Endothelial cell of umbilical vein (primary cell): ENCODE results near the gene GKN2. TPM values are rescaled to one million over a fixed set of nuclear protein-coding genes. Genes with fewer than 3 reads are reported as not detected.

ENCODE experiments used
- BruUV-seq: library from RNA; stranded (reverse); fragments of 400-500 nt; replicated peaks from 2 replicates; lab custom pipeline; 2021; lab: Mats Ljungman, UMichigan
- CTCF ChIA-PET: fragments of 300-600, 350-600 bp; sonication (Branson Sonifier 250); formaldehyde crosslinking; loops from one replicate; lab custom pipeline; 2021; ENCODE audit warnings: antibody characterized with exemption, inconsistent platforms; lab: Charles Lee
- POLR2A ChIA-PET: fragments of 300-600, 350-600 bp; sonication (Branson Sonifier 250); formaldehyde crosslinking; loops from one replicate; lab custom pipeline; 2021; ENCODE audit warnings: antibody characterized with exemption, inconsistent platforms; lab: Charles Lee
- DNase-seq: peaks from one replicate; pipeline ENCODE4 v3.0.0-alpha.2; 2011; ENCODE audit warnings: low read depth, low spot score
- FAIRE-seq: peaks from 2 replicates; lab custom pipeline; 2011; peaks lifted over from hg19 to GRCh38; lab: Jason Lieb, UNC
- H2AFZ ChIP-seq: 2 replicates; pipeline ENCODE4 v1.6.0; 2012; ENCODE audit warnings: low read depth, low read length, control low read depth, inconsistent platforms
- H3K27ac ChIP-seq: 2 replicates; pipeline ENCODE4 v1.5.1; 2011; ENCODE audit warnings: low read depth, mild to moderate bottlenecking, control low read depth, low read length, moderate library complexity; ENCODE audit not compliant: insufficient read depth
- H3K27me3 ChIP-seq, 2 experiments: 2 replicates each; pipeline versions ENCODE4 v1.6.0 to v1.6.1; 2011; ENCODE audit warnings: low read length in 2 of 2, mixed read lengths in 1 of 2; ENCODE audit not compliant: control insufficient read depth in 2 of 2, insufficient read depth in 2 of 2
- H3K36me3 ChIP-seq, 2 experiments: 2 replicates in 1 of 2; 3 replicates in 1 of 2; pipeline ENCODE4 v1.5.1; 2011; ENCODE audit warnings: low read length in 2 of 2, mild to moderate bottlenecking in 1 of 2, moderate library complexity in 1 of 2; ENCODE audit not compliant: control insufficient read depth in 2 of 2, insufficient read depth in 2 of 2; ENCODE audit errors: extremely low read depth in 1 of 2
- H3K4me1 ChIP-seq: 3 replicates; pipeline ENCODE4 v1.5.1; 2011; ENCODE audit warnings: mild to moderate bottlenecking, low read length; ENCODE audit not compliant: control insufficient read depth, insufficient read depth; ENCODE audit errors: extremely low read depth
- H3K4me2 ChIP-seq: 2 replicates; pipeline ENCODE4 v1.6.1; 2011; ENCODE audit warnings: low read length, control low read depth, mixed read lengths; ENCODE audit not compliant: insufficient read depth
- H3K4me3 ChIP-seq, 3 experiments: fragments of 200-600 bp in 1 of 3; sonication (generic), shearing (Covaris generic) in 1 of 3; replicated peaks in 1 of 3; 2 replicates each; pipeline ENCODE4 v1.5.1; 2011 to 2016; ENCODE audit warnings: control low read depth in 3 of 3, low read length in 3 of 3, mild to moderate bottlenecking in 2 of 3, inconsistent platforms in 1 of 3, low read depth in 1 of 3, moderate library complexity in 1 of 3; ENCODE audit not compliant: insufficient read depth in 1 of 3
- H3K79me2 ChIP-seq: 2 replicates; pipeline ENCODE4 v1.6.0; 2012; ENCODE audit warnings: low read length, inconsistent platforms; ENCODE audit not compliant: control insufficient read depth, insufficient read depth
- H3K9ac ChIP-seq: replicated peaks from 2 replicates; pipeline ENCODE3; 2011; ENCODE audit warnings: low read length, control low read depth; ENCODE audit not compliant: insufficient read depth; ENCODE audit errors: extremely low read depth
- H3K9me1 ChIP-seq: replicated peaks from 3 replicates; pipeline ENCODE4 v1.6.0; 2011; ENCODE audit warnings: mild to moderate bottlenecking, low read length; ENCODE audit not compliant: control insufficient read depth, insufficient read depth; ENCODE audit errors: extremely low read depth
- H3K9me3 ChIP-seq: replicated peaks from 2 replicates; pipeline ENCODE4 v1.5.1; 2012; ENCODE audit warnings: low read length, inconsistent platforms; ENCODE audit not compliant: control insufficient read depth, insufficient read depth
- H4K20me1 ChIP-seq: replicated peaks from 2 replicates; pipeline ENCODE3; 2011; ENCODE audit warnings: mild to moderate bottlenecking, low read length; ENCODE audit not compliant: control insufficient read depth, insufficient read depth; ENCODE audit errors: extremely low read depth
- CTCF ChIP-seq, 2 donors: IDR thresholded peaks; 1 replicate in 1 of 2; 2 replicates in 1 of 2; pipeline ENCODE4 v1.5.1; 2011; ENCODE audit warnings: low read length in 2 of 2, mild to moderate bottlenecking in 2 of 2, moderate library complexity in 2 of 2, control low read depth in 1 of 2, inconsistent platforms in 1 of 2, low read depth in 1 of 2; ENCODE audit not compliant: insufficient read depth in 1 of 2; ENCODE audit errors: extremely low read depth in 1 of 2
- EZH2 ChIP-seq: IDR thresholded peaks from 2 replicates; pipeline ENCODE4 v1.6.1; 2012; ENCODE audit warnings: borderline replicate concordance, low read depth, mild to moderate bottlenecking, moderate library complexity, low read length, inconsistent platforms; ENCODE audit not compliant: severe bottlenecking
- FOS ChIP-seq: IDR thresholded peaks from 2 replicates; pipeline ENCODE4 v1.6.1; 2011; ENCODE audit warnings: mild to moderate bottlenecking, low read length, moderate library complexity, borderline replicate concordance; ENCODE audit not compliant: insufficient read depth
- GATA2 ChIP-seq: IDR thresholded peaks from 2 replicates; pipeline ENCODE4 v1.7.0; 2011; ENCODE audit warnings: low read depth, mild to moderate bottlenecking, moderate library complexity, mixed read lengths, low read length; ENCODE audit not compliant: insufficient read length, insufficient read depth
- JUN ChIP-seq: IDR thresholded peaks from 2 replicates; pipeline ENCODE4 v1.6.1; 2011; ENCODE audit warnings: borderline replicate concordance, low read depth; ENCODE audit not compliant: insufficient read length, insufficient read depth
- POLR2A ChIP-seq: IDR thresholded peaks from 2 replicates; pipeline ENCODE4 v1.6.1; 2012; ENCODE audit warnings: low read depth, mild to moderate bottlenecking, control low read depth, low read length
- dilution Hi-C: fragments of 300-500 bp; cut with MboI; formaldehyde crosslinking; loops from one replicate; pipeline ENCODE4 v1.15.0; 2019; ENCODE audit warnings: low sequenced_read_pairs; ENCODE audit not compliant: extremely low pct_ligation_motif_present
- intact Hi-C: fragments of 100-400 bp; cut with micrococcal nuclease; formaldehyde crosslinking; loops from one replicate; pipeline ENCODE4 v1.10.0; 2022
- polyA plus RNA-seq, 4 experiments: library from polyadenylated mRNA; depleted of rRNA in 3 of 4; stranded (reverse) in 3 of 4; unstranded in 1 of 4; fragments of >200 nt; gene quantifications; 2 replicates each; pipeline versions ENCODE4 v1.2.1 to v1.2.3, GENCODE V29; 2011 to 2012; ENCODE audit warnings: missing spikeins in 1 of 4
- total RNA-seq: library from RNA; stranded (reverse); gene quantifications from 2 replicates; pipeline ENCODE4 v1.2.3, GENCODE V29; 2021
- TF ChIP-seq, protein P1 (sequence below): IDR thresholded peaks from 2 replicates; pipeline ENCODE4 v1.6.1; 2011; ENCODE audit not compliant: insufficient read depth, insufficient read length

The GKN2 gene
- total and polyA plus RNA-seq, 2 donors (not counting 3 experiments of a cell fraction or from before 2014, with no cell fraction given) = not detected

DNA sequence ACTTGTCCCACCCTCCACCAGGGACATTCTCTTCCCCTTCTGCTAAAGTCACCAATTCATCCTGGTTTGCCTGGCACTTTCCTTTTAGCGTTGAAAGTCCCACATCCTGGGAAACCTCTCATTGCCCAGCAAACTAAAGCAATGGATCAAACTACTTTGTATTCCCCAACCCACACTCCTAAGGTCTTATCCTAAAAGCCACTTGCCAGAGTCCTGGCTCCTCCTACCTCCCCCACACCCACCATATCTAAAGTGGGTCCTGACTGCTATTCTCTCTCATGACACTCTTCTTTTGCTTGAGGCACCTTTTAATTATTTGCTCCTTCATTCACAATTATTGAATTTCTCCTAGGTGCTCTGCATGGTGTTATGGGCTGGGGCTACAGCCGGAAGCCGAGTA lies 40.6 kb downstream of the GKN2 start:
- intact Hi-C loops = no loop called here

More for the DNA sequence above, 40.6 kb downstream of the GKN2 start:
- Histone ChIP-seq H3K27ac (no peak overlapping the region), H2AFZ (no peak overlapping the region), H4K20me1 (no peaks in the 10 kb centered on the region), H3K27me3 (peaks cover 4 to 12% of the 10 kb centered on the region in 2 experiments), H3K9ac (no peak overlapping the region), H3K4me1 (peaks cover 22% of the 10 kb centered on the region), H3K36me3 (no peaks in the 10 kb centered on the region), H3K4me3 (no peak overlapping the region), H3K4me2 (no peak overlapping the region), H3K79me2 (no peaks in the 10 kb centered on the region), H3K9me3 (no peaks in the 10 kb centered on the region), H3K9me1 (no peaks in the 10 kb centered on the region)
- dilution Hi-C loops = no loop called here
- DNase-seq = no peak
- FAIRE-seq = no peak
- TF ChIP-seq EZH2 (no peak), FOS (no peak), GATA2 (no peak), JUN (no peak), CTCF (IDR thresholded peaks at IDR 0.05; ENCODE audit: extremely low read depth in 1 of 2, insufficient read depth in 1 of 2, low read depth in 1 of 2, low read length in 2 of 2) (no peak), POLR2A (no peak)
- TF ChIP-seq, protein P1, sequence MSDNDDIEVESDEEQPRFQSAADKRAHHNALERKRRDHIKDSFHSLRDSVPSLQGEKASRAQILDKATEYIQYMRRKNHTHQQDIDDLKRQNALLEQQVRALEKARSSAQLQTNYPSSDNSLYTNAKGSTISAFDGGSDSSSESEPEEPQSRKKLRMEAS = no peak
- POLR2A ChIA-PET = no interaction called here
- no TSS peak for BruUV-seq
- CTCF ChIA-PET = interaction anchor here (1.1 to 6.5 kb wide), 4 partner anchors 10 to 203 kb away, joined by 4 to 62 read pairs (median 18); no protein-coding TSS in a partner anchor
